DOHH2 (cell line): ENCODE results near the gene PFDN2.

Source experiments
- H3F3A ChIP-seq: fragments of 200-600 bp; sonication (generic), shearing (Covaris generic); 2 replicates; pipeline ENCODE4 v1.6.0; 2016; ENCODE audit warnings: antibody characterized with exemption, mild to moderate bottlenecking; ENCODE audit not compliant: control insufficient read depth, insufficient read depth
- H3K27ac ChIP-seq: fragments of 200-600 bp; sonication (generic); 2 replicates; pipeline ENCODE4 v1.5.1; 2014; ENCODE audit warnings: low read depth, mild to moderate bottlenecking, low read length, moderate library complexity
- H3K27me3 ChIP-seq: fragments of 200-600 bp; sonication (generic); 2 replicates; pipeline ENCODE4 v1.6.1; 2014; ENCODE audit warnings: mild to moderate bottlenecking, low read length, mixed read lengths; ENCODE audit not compliant: control insufficient read depth
- H3K36me3 ChIP-seq: fragments of 200-600 bp; sonication (generic); 2 replicates; pipeline ENCODE4 v1.6.1; 2014; ENCODE audit warnings: mild to moderate bottlenecking, low read length, moderate library complexity, mixed read lengths; ENCODE audit not compliant: control insufficient read depth
- H3K4me1 ChIP-seq: fragments of 200-600 bp; sonication (generic); 2 replicates; pipeline ENCODE4 v1.6.1; 2014; ENCODE audit warnings: mild to moderate bottlenecking, low read length, mixed read lengths; ENCODE audit not compliant: control insufficient read depth
- H3K4me2 ChIP-seq: fragments of 200-600 bp; sonication (generic); 2 replicates; pipeline ENCODE4 v1.6.0; 2014; ENCODE audit warnings: mild to moderate bottlenecking, low read length, moderate library complexity
- H3K4me3 ChIP-seq: fragments of 200-600 bp; sonication (generic); 2 replicates; pipeline ENCODE4 v1.5.1; 2014; ENCODE audit warnings: mild to moderate bottlenecking, low read length, mixed read lengths
- H3K79me2 ChIP-seq: fragments of 200-600 bp; sonication (generic); 2 replicates; pipeline ENCODE4 v1.6.1; 2014; ENCODE audit warnings: mild to moderate bottlenecking, low read length, mixed read lengths; ENCODE audit not compliant: control insufficient read depth
- H3K9me2 ChIP-seq: fragments of 200-600 bp; sonication (generic); replicated peaks from 2 replicates; pipeline ENCODE4 v1.6.1; 2014; ENCODE audit warnings: mild to moderate bottlenecking, low read length, mixed read lengths; ENCODE audit not compliant: control insufficient read depth
- H3K9me3 ChIP-seq: fragments of 200-600 bp; sonication (generic); 2 replicates; pipeline ENCODE4 v1.6.1; 2014; ENCODE audit warnings: antibody characterized with exemption, low read length, mixed read lengths; ENCODE audit not compliant: control insufficient read depth, insufficient read depth
- H4K20me1 ChIP-seq: fragments of 200-600 bp; sonication (generic); 2 replicates; pipeline ENCODE4 v1.6.0; 2014; ENCODE audit warnings: low read depth, mild to moderate bottlenecking, antibody characterized with exemption, low read length, moderate library complexity; ENCODE audit not compliant: control insufficient read depth, insufficient read depth
- CTCF ChIP-seq: fragments of 200-600 bp; sonication (generic); IDR thresholded peaks from one replicate; pipeline ENCODE4 v1.5.1; 2014; ENCODE audit warnings: antibody characterized with exemption, mild to moderate bottlenecking, low read depth, low read length; ENCODE audit not compliant: poor library complexity, severe bottlenecking
- EZH2phosphoT487 ChIP-seq: fragments of 200-600 bp; sonication (generic); IDR thresholded peaks from 2 replicates; pipeline ENCODE4 v1.6.1; 2017; ENCODE audit warnings: borderline replicate concordance, mild to moderate bottlenecking, antibody characterized with exemption, low read length, moderate library complexity, mixed read lengths

PFDN2 gene

DNA sequence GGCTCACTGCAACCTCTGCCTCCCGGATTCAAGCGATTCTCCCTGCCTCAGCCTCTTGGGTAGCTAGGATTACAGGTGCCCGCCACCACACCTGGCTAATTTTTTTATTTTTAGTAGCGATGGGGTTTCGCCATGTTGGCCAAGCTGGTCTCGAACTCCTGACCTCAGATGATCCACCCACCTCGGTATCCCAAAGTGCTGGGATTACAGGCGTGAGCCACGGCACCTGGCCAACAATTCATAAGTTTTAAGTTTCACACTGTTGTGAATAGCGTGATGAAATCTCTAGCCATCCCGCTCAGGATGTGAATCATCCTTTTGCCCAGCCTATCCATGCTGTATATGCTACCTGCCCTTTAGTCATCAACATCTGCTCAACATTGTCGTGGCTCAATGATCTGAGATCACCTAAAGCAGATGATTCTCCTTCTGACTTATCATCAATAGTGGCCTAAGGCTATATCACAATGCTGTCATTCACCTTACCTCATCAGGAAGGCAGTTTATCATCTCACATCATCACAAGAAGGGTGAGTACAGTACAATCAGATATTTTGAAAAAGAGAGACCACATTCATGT, 2.6 kb downstream of the PFDN2 start:
- Histone ChIP-seq H3K79me2 (peaks cover 93% of the 10 kb centered on the region), H3K4me3 (no peak overlapping the region), H3K36me3 (peaks cover 61% of the 10 kb centered on the region), H4K20me1 (peaks cover 17% of the 10 kb centered on the region; the same call in 1 of the 2 replicates), H3K27me3 (no peaks in the 10 kb centered on the region), H3F3A (0 out of 2 replicates have a peak, but pooled peaks cover 2% of the 10 kb centered on the region), H3K27ac (no peak overlapping the region), H3K9me3 (no peaks in the 10 kb centered on the region), H3K4me1 (peaks cover 71% of the 10 kb centered on the region), H3K4me2 (peak overlapping the region; percentile 95), H3K9me2 (no peaks in the 10 kb centered on the region)
- TF ChIP-seq CTCF (no peak), EZH2phosphoT487 (no peak)

DNA sequence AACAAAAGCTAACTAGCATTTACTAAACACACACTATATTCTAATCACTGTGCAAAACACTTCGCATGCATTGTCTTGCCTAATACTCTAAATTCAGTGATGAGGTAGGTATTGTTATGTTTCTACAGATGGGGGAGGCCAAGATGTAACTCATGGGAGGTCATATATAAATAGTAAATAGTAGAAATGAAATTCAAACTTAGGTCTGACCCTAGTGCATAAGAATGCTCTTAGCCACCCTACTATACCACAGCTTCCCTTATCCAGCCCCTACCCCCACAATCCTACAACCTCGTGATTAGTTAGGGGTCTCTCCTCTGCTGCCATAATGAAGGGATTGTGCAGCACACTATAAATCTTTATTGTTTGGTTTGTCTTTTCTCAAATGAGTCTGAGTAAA, 3.3 kb downstream of the PFDN2 start:
- no peaks in the 10 kb centered on the region for H3K27me3 ChIP-seq
- H3K9me3 ChIP-seq: no peaks in the 10 kb centered on the region
- H3K79me2 ChIP-seq: peaks cover 99% of the 10 kb centered on the region
- peaks cover 57% of the 10 kb centered on the region for H3K36me3 ChIP-seq
- no peaks in the 10 kb centered on the region for H3K9me2 ChIP-seq
- peak overlapping the region; percentile 3; the same call in 1 of the 2 replicates for H3K4me2 ChIP-seq
- H3K4me3 ChIP-seq: no peak overlapping the region
- H3K27ac ChIP-seq: no peak overlapping the region
- TF ChIP-seq EZH2phosphoT487: no peak
- no peak for TF ChIP-seq CTCF
- H3K4me1 ChIP-seq: peaks cover 64% of the 10 kb centered on the region
- H4K20me1 ChIP-seq: peaks cover 17% of the 10 kb centered on the region; the same call in 1 of the 2 replicates
- H3F3A ChIP-seq: 0 out of 2 replicates have a peak, but pooled peaks cover 2% of the 10 kb centered on the region

GRCh38 chr1:161113915-161114314, 3.9 kb downstream of the PFDN2 start:
- H3K4me3 ChIP-seq: no peak overlapping the region
- peaks cover 99% of the 10 kb centered on the region for H3K79me2 ChIP-seq
- H4K20me1 ChIP-seq: peaks cover 17% of the 10 kb centered on the region; the same call in 1 of the 2 replicates
- 0 out of 2 replicates have a peak, but pooled peaks cover 2% of the 10 kb centered on the region for H3F3A ChIP-seq
- H3K4me2 ChIP-seq: peak overlapping the region; percentile 3; the same call in 1 of the 2 replicates
- TF ChIP-seq EZH2phosphoT487: no peak
- no peak for TF ChIP-seq CTCF
- H3K9me3 ChIP-seq: no peaks in the 10 kb centered on the region
- H3K9me2 ChIP-seq: no peaks in the 10 kb centered on the region
- peaks cover 58% of the 10 kb centered on the region for H3K4me1 ChIP-seq
- no peaks in the 10 kb centered on the region for H3K27me3 ChIP-seq
- H3K36me3 ChIP-seq: peaks cover 58% of the 10 kb centered on the region
- no peak overlapping the region for H3K27ac ChIP-seq
